PC-3 (cell line): ENCODE measurements around the gene TPK1.

Experiments used
- EZH2 ChIP-seq: fragments of 300-600 bp; sonication (generic); IDR thresholded peaks from one replicate; pipeline ENCODE4 v1.6.1; 2017; ENCODE audit warnings: antibody characterized with exemption, mild to moderate bottlenecking, low read length; ENCODE audit not compliant: unreplicated experiment
- TF ChIP-seq, protein P1 (sequence below): fragments of 300-600 bp; sonication (generic); conservative IDR thresholded peaks from 2 replicates; pipeline ENCODE4 v1.5.1; 2017; ENCODE audit warnings: antibody characterized with exemption, low read depth, mild to moderate bottlenecking, low read length

DNA sequence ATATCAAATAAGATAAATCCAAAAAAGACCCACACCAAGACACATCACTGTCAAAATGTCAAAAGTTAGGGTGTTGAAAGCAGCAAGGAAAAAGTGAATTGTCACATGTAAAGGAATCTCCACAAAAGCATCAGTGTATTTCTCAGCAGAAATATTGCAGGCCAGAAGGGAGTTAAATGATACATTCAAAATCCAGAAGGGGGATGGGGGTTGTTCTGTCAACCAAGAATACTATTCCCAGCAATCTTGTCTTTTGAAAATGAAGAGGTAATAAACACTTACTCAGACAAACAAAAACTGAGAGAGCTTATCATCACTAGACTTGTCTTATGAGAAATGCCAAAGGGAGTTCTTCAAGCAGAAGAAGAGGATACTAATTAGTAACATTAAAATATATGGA lies 241.3 kb downstream of the TPK1 start:
- TF ChIP-seq EZH2, result no peak
- TF ChIP-seq, protein P1, sequence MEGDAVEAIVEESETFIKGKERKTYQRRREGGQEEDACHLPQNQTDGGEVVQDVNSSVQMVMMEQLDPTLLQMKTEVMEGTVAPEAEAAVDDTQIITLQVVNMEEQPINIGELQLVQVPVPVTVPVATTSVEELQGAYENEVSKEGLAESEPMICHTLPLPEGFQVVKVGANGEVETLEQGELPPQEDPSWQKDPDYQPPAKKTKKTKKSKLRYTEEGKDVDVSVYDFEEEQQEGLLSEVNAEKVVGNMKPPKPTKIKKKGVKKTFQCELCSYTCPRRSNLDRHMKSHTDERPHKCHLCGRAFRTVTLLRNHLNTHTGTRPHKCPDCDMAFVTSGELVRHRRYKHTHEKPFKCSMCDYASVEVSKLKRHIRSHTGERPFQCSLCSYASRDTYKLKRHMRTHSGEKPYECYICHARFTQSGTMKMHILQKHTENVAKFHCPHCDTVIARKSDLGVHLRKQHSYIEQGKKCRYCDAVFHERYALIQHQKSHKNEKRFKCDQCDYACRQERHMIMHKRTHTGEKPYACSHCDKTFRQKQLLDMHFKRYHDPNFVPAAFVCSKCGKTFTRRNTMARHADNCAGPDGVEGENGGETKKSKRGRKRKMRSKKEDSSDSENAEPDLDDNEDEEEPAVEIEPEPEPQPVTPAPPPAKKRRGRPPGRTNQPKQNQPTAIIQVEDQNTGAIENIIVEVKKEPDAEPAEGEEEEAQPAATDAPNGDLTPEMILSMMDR, result no peak
